HEK293 (cell line): Measurements from ENCODE around the gene KRCC1.

Source experiments
- CTCF ChIA-PET: fragments of 350-600 bp; formaldehyde crosslinking; extraction: SDS; loops from one replicate; lab custom pipeline; 2021; ENCODE audit warnings: antibody characterized with exemption; lab: Yijun Ruan, JAX
- POLR2A ChIA-PET: fragments of 300-600 bp; formaldehyde crosslinking; extraction: SDS; loops from one replicate; lab custom pipeline; 2020; ENCODE audit warnings: antibody characterized with exemption, inconsistent platforms; lab: Yijun Ruan, JAX
- H3K27ac ChIP-seq: fragments of 200-500 bp; sonication (Bioruptor generic); 2 replicates; pipeline ENCODE4 v1.5.1; 2014; ENCODE audit warnings: low read depth, low read length, control low read depth, inconsistent platforms; ENCODE audit errors: extremely low read depth
- H3K36me3 ChIP-seq, 2 experiments: fragments of 200-500 bp in 1 of 2; sonication (Bioruptor generic) in 1 of 2; 1 replicate in 1 of 2; 2 replicates in 1 of 2; pipeline ENCODE4 v1.5.1; 2014 to 2017; ENCODE audit warnings: inconsistent platforms in 2 of 2, low read length in 2 of 2; ENCODE audit not compliant: control insufficient read depth in 2 of 2, insufficient read depth in 1 of 2
- H3K4me1 ChIP-seq: fragments of 200-500 bp; sonication (Bioruptor generic); 2 replicates; pipeline ENCODE4 v1.5.1; 2014; ENCODE audit warnings: mild to moderate bottlenecking, low read length, inconsistent platforms; ENCODE audit not compliant: control insufficient read depth, insufficient read depth
- H3K4me3 ChIP-seq: 2 replicates; pipeline ENCODE4 v1.5.1; 2011; ENCODE audit warnings: low read depth, mild to moderate bottlenecking, control low read depth, low read length, moderate library complexity
- H3K9me3 ChIP-seq: fragments of 200-500 bp; sonication (Bioruptor generic); 2 replicates; pipeline ENCODE4 v1.5.1; 2014; ENCODE audit warnings: low read depth, low read length, inconsistent platforms; ENCODE audit not compliant: control insufficient read depth, insufficient read depth
- AEBP2 ChIP-seq: fragments of 450-650 bp; formaldehyde crosslinking; IDR thresholded peaks from 2 replicates; pipeline ENCODE4 v1.5.1; 2016; ENCODE audit warnings: missing biosample characterization, missing genetic modification characterization, borderline replicate concordance
- GLIS1 ChIP-seq: fragments of 450-650 bp; formaldehyde crosslinking; IDR thresholded peaks from 2 replicates; pipeline ENCODE4 v1.5.1; 2016; ENCODE audit warnings: missing biosample characterization, missing genetic modification characterization
- HOXD13 ChIP-seq: sonication (generic); formaldehyde crosslinking; IDR thresholded peaks from 2 replicates; pipeline ENCODE4 v1.8.0; 2022; ENCODE audit warnings: missing genetic modification reagents, borderline replicate concordance
- KLF16 ChIP-seq: fragments of 450-650 bp; formaldehyde crosslinking; IDR thresholded peaks from 2 replicates; pipeline ENCODE4 v1.5.1; 2017; ENCODE audit warnings: missing biosample characterization, missing genetic modification characterization
- ZBTB11 ChIP-seq: fragments of 450-650 bp; formaldehyde crosslinking; conservative IDR thresholded peaks from 2 replicates; pipeline ENCODE4 v1.5.1; 2016; ENCODE audit warnings: low read depth, missing biosample characterization, missing genetic modification characterization
- ZBTB8A ChIP-seq: fragments of 450-650 bp; formaldehyde crosslinking; IDR thresholded peaks from 2 replicates; pipeline ENCODE4 v1.5.1; 2016; ENCODE audit warnings: missing biosample characterization, missing genetic modification characterization
- ZNF114 ChIP-seq: fragments of 450-650 bp; formaldehyde crosslinking; IDR thresholded peaks from 2 replicates; pipeline ENCODE4 v1.5.0; 2017; ENCODE audit warnings: missing biosample characterization, missing genetic modification characterization
- ZNF248 ChIP-seq: fragments of 450-650 bp; formaldehyde crosslinking; IDR thresholded peaks from 2 replicates; pipeline ENCODE4 v1.5.1; 2017; ENCODE audit warnings: missing biosample characterization, missing genetic modification characterization
- ZNF266 ChIP-seq: fragments of 450-650 bp; formaldehyde crosslinking; IDR thresholded peaks from 2 replicates; pipeline ENCODE4 v1.5.1; 2016; ENCODE audit warnings: missing biosample characterization, missing genetic modification characterization, low read depth
- ZNF274 ChIP-seq, 2 experiments: fragments of 200-500 bp in 1 of 2; fragments of 450-650 bp in 1 of 2; sonication (Bioruptor generic) in 1 of 2; formaldehyde crosslinking in 1 of 2; IDR thresholded peaks; 2 replicates each; pipeline versions ENCODE4 v1.5.1 to v1.6.1; 2014 to 2016; ENCODE audit warnings: borderline replicate concordance in 1 of 2, inconsistent platforms in 1 of 2, low read length in 1 of 2, missing biosample characterization in 1 of 2, missing genetic modification characterization in 1 of 2
- ZNF280C ChIP-seq: fragments of 450-650 bp; formaldehyde crosslinking; IDR thresholded peaks from 2 replicates; pipeline ENCODE4 v1.5.1; 2016; ENCODE audit warnings: missing biosample characterization, missing genetic modification characterization
- ZNF311 ChIP-seq: fragments of 450-650 bp; formaldehyde crosslinking; IDR thresholded peaks from 2 replicates; pipeline ENCODE4 v1.5.1; 2017; ENCODE audit warnings: missing biosample characterization, missing genetic modification characterization, borderline replicate concordance
- ZNF423 ChIP-seq: fragments of 450-650 bp; formaldehyde crosslinking; IDR thresholded peaks from 2 replicates; pipeline ENCODE4 v1.5.1; 2016; ENCODE audit warnings: missing biosample characterization, missing genetic modification characterization
- ZNF501 ChIP-seq: fragments of 450-650 bp; formaldehyde crosslinking; IDR thresholded peaks from 2 replicates; pipeline ENCODE4 v1.5.1; 2016; ENCODE audit warnings: missing biosample characterization, missing genetic modification characterization
- ZNF513 ChIP-seq: fragments of 450-650 bp; IDR thresholded peaks from 2 replicates; pipeline ENCODE4 v1.5.1; 2018; ENCODE audit warnings: missing biosample characterization, missing genetic modification characterization
- ZNF785 ChIP-seq: fragments of 450-650 bp; formaldehyde crosslinking; IDR thresholded peaks from 2 replicates; pipeline ENCODE4 v1.5.1; 2016; ENCODE audit warnings: missing biosample characterization, missing genetic modification characterization
- ZSCAN5A ChIP-seq: fragments of 450-650 bp; formaldehyde crosslinking; IDR thresholded peaks from 2 replicates; pipeline ENCODE4 v1.5.1; 2016; ENCODE audit warnings: missing biosample characterization, missing genetic modification characterization

Gene KRCC1

GRCh38 chr2:88077080-88077479, 21.5 kb upstream of the KRCC1 start (continued):
- TF ChIP-seq ZBTB11 (tag by site-specific recombination), result no peak

- no peak for TF ChIP-seq ZNF423 (tag by site-specific recombination)
- no peak for TF ChIP-seq ZNF501 (tag by site-specific recombination)
- no peak for TF ChIP-seq ZNF513 (tag by site-specific recombination)
- TF ChIP-seq ZNF280C (tag by site-specific recombination), result no peak
- no peak for TF ChIP-seq ZBTB8A (tag by site-specific recombination)
- no peak for TF ChIP-seq ZNF785 (tag by site-specific recombination)
- no peak for TF ChIP-seq ZNF248 (tag by site-specific recombination)
- TF ChIP-seq ZSCAN5A (tag by site-specific recombination), result no peak
- TF ChIP-seq ZNF274 (IDR thresholded peaks at IDR 0.05; ENCODE audit: low read length), result no peak
- TF ChIP-seq ZNF274 (tag by site-specific recombination; IDR thresholded peaks at IDR 0.05; ENCODE audit: borderline replicate concordance), result no peak
- TF ChIP-seq KLF16, result no peak
- no peak for TF ChIP-seq ZNF266
- TF ChIP-seq AEBP2, result no peak
- no peak for TF ChIP-seq GLIS1 (tag by site-specific recombination)
- TF ChIP-seq HOXD13, result no peak
- no peak for TF ChIP-seq ZNF114 (tag by site-specific recombination)
- no peak for TF ChIP-seq ZNF311 (tag by site-specific recombination)
- Histone ChIP-seq H3K4me3 (no peak overlapping the region), H3K4me1 (no peaks in the 10 kb centered on the region), H3K36me3 (no peaks in the 10 kb centered on the region), H3K9me3 (no peaks in the 10 kb centered on the region), H3K27ac (no peak overlapping the region)
- POLR2A ChIA-PET, result no interaction called here
- CTCF ChIA-PET, result no interaction called here
These were observed 19.3 kb upstream of the KRCC1 start for GRCh38 chr2:88074854-88075292.
